Caco-2 (cell line): Measurements from ENCODE around the gene RAB36. TPM values are rescaled to one million over a fixed set of nuclear protein-coding genes. Genes with fewer than 3 reads are reported as not detected.

Experiments used
- BruUV-seq: library from RNA; stranded (reverse); fragments of 400-500 nt; replicated peaks from 2 replicates; lab custom pipeline; 2021; lab: Mats Ljungman, UMichigan
- CTCF ChIA-PET: fragments of 300-600 bp; sonication (Branson Sonifier 250); formaldehyde crosslinking; loops from one replicate; lab custom pipeline; 2022; ENCODE audit warnings: antibody characterized with exemption; lab: Charles Lee
- POLR2A ChIA-PET: fragments of 300-600 bp; sonication (Branson Sonifier 250); formaldehyde crosslinking; loops from one replicate; lab custom pipeline; 2022; ENCODE audit warnings: antibody characterized with exemption; lab: Charles Lee
- DNase-seq, 2 experiments: peaks; one replicate each; pipeline versions ENCODE4 v3.0.0 to v3.0.0-alpha.2; 2020 to 2022
- H3K27me3 ChIP-seq: replicated peaks from 2 replicates; pipeline ENCODE4 v1.6.0; 2011; ENCODE audit warnings: low read length; ENCODE audit not compliant: control insufficient read depth, insufficient read depth
- H3K36me3 ChIP-seq: 2 replicates; pipeline ENCODE4 v1.5.1; 2011; ENCODE audit warnings: low read length; ENCODE audit not compliant: control insufficient read depth, insufficient read depth
- H3K4me1 ChIP-seq: fragments of 250-450 bp; sonication (Bioruptor Pico); 2 replicates; pipeline ENCODE4 v1.5.1; 2020; ENCODE audit warnings: mild to moderate bottlenecking
- H3K4me3 ChIP-seq: 2 replicates; pipeline ENCODE4 v1.5.1; 2011; ENCODE audit warnings: low read depth, mild to moderate bottlenecking, control low read depth, low read length
- H3K9me3 ChIP-seq: fragments of 250-450 bp; sonication (Bioruptor Pico); 2 replicates; pipeline ENCODE4 v1.5.1; 2020; ENCODE audit warnings: mild to moderate bottlenecking, moderate library complexity
- H3K27ac Mint-ChIP-seq: one replicate; pipeline ENCODE4 v1.8.0; 2022; ENCODE audit warnings: mixed read lengths; ENCODE audit not compliant: unreplicated experiment
- H3K27me3 Mint-ChIP-seq: one replicate; pipeline ENCODE4 v1.8.0; 2022; ENCODE audit warnings: mixed read lengths; ENCODE audit not compliant: insufficient read depth, unreplicated experiment
- H3K36me3 Mint-ChIP-seq: one replicate; pipeline ENCODE4 v1.8.0; 2022; ENCODE audit warnings: mild to moderate bottlenecking, mixed read lengths; ENCODE audit not compliant: insufficient read depth, unreplicated experiment
- H3K4me1 Mint-ChIP-seq: one replicate; pipeline ENCODE4 v1.8.0; 2022; ENCODE audit warnings: low read depth, mixed read lengths; ENCODE audit not compliant: unreplicated experiment
- H3K4me3 Mint-ChIP-seq: one replicate; pipeline ENCODE4 v1.8.0; 2022; ENCODE audit warnings: mild to moderate bottlenecking, moderate library complexity, mixed read lengths; ENCODE audit not compliant: unreplicated experiment
- H3K9me3 Mint-ChIP-seq: one replicate; pipeline ENCODE4 v1.8.0; 2022; ENCODE audit warnings: mixed read lengths; ENCODE audit not compliant: unreplicated experiment
- intact Hi-C: fragments of 100-400 bp; cut with micrococcal nuclease; formaldehyde crosslinking; loops from one replicate; pipeline ENCODE4 v1.10.0; 2022; ENCODE audit not compliant: unreplicated experiment
- total RNA-seq: library from RNA; stranded (reverse); gene quantifications from 2 replicates; pipeline ENCODE4 v1.2.3, GENCODE V29; 2022
- TF ChIP-seq, protein P1 (sequence below), 2 experiments: fragments of 200-600 bp in 1 of 2; IDR thresholded peaks; 1 replicate in 1 of 2; 2 replicates in 1 of 2; pipeline versions ENCODE4 v1.5.1 to v1.8.0; 2011 to 2022; ENCODE audit warnings: antibody characterized with exemption in 1 of 2, control low read depth in 1 of 2, inconsistent platforms in 1 of 2, low read depth in 1 of 2, low read length in 1 of 2, mild to moderate bottlenecking in 1 of 2, moderate library complexity in 1 of 2; ENCODE audit not compliant: insufficient read depth in 1 of 2, severe bottlenecking in 1 of 2, unreplicated experiment in 1 of 2

Gene RAB36
- total RNA-seq, 1 experiment from 2014 or later, result 0.52 TPM

DNA sequence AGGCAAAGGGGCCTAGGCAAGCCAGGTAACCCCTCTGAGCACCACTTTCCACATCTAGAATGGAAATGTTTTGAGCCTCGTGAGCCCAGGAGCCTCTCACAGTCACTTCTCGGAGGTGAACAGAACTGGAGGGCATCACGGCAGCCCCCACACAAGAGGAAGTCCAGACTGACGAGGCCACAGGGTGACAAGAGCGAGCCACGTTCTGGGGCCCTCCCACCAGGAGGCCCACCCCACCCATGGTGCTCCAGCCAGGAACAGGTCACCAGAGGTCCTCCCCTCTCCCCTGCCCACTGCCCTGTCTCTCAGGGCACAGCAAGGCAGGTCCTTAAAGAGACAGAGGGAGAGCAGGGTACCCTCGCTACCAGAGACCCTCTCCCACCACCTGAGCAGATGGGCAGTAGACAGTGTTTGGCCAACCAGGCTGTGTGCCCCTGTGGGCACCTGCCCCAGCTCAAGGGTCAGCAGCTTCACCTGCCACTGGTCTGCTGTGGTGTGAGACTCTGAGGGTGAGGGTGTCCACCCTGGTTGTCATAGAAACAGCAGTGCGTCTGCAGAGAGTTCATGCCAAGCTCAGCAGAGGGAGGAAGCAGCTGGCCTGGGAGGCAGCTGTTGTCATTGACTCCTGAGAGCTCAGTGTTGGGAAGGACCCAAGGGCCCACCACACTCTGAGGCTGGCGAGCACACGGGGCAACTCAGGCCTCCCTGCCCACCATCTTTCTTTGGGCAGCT is 34.9 kb upstream of the RAB36 start:
- Mint-ChIP-seq H3K36me3 (no peaks in the 10 kb centered on the region), H3K27ac (no peak overlapping the region), H3K4me3 (no peak overlapping the region), H3K9me3 (no peaks in the 10 kb centered on the region), H3K4me1 (no peaks in the 10 kb centered on the region), H3K27me3 (no peaks in the 10 kb centered on the region)
- BruUV-seq, result no TSS peak
- Histone ChIP-seq H3K36me3 (no peaks in the 10 kb centered on the region), H3K4me1 (no peaks in the 10 kb centered on the region), H3K27me3 (no peaks in the 10 kb centered on the region), H3K9me3 (no peaks in the 10 kb centered on the region), H3K4me3 (no peak overlapping the region)
- intact Hi-C loops, result no loop called here
- ChIA-PET POLR2A (no interaction called here), CTCF (no interaction called here)
- TF ChIP-seq, protein P1, sequence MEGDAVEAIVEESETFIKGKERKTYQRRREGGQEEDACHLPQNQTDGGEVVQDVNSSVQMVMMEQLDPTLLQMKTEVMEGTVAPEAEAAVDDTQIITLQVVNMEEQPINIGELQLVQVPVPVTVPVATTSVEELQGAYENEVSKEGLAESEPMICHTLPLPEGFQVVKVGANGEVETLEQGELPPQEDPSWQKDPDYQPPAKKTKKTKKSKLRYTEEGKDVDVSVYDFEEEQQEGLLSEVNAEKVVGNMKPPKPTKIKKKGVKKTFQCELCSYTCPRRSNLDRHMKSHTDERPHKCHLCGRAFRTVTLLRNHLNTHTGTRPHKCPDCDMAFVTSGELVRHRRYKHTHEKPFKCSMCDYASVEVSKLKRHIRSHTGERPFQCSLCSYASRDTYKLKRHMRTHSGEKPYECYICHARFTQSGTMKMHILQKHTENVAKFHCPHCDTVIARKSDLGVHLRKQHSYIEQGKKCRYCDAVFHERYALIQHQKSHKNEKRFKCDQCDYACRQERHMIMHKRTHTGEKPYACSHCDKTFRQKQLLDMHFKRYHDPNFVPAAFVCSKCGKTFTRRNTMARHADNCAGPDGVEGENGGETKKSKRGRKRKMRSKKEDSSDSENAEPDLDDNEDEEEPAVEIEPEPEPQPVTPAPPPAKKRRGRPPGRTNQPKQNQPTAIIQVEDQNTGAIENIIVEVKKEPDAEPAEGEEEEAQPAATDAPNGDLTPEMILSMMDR (IDR thresholded peaks at IDR 0.05; ENCODE audit: insufficient read depth in 1 of 2, low read depth in 1 of 2, low read length in 1 of 2, severe bottlenecking in 1 of 2, unreplicated experiment in 1 of 2), result no peak
- no peak for DNase-seq

DNA sequence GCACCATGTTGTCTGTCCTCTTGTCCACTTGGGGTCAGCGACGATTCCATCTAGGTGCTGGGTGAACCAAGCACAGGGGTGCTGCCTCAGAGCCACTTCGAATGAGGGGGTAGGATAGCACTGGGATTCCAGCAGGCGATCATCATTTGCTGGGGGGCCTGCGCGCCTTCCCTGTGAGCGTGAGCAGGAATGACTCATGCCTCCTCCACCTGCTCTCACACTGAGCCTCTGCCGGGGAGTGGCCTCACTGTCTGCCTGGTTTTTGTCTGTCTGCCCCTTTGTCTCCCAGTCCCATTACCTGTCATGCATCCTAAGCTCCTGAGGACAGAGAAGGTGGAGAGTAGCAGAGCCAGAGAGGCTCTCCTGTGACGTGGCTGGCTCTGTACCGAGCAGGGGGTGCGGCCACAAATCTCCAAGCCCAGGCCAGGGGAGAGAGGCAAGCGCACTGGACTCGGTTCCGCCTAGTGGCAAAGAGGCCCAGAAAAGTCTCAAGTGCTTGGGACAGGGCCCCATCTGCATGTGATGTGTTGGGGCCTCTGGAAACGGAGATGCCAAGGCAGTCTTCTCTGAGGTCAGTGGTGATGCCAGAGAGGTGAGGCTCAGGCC is 34.3 kb upstream of the RAB36 start:
- no peaks in the 10 kb centered on the region for H3K9me3 ChIP-seq
- Mint-ChIP-seq H3K9me3 (no peaks in the 10 kb centered on the region), H3K4me1 (no peaks in the 10 kb centered on the region), H3K27ac (no peak overlapping the region), H3K27me3 (no peaks in the 10 kb centered on the region), H3K36me3 (no peaks in the 10 kb centered on the region), H3K4me3 (no peak overlapping the region)
- CTCF ChIA-PET, result no interaction called here
- no peaks in the 10 kb centered on the region for H3K4me1 ChIP-seq
- H3K27me3 ChIP-seq, result no peaks in the 10 kb centered on the region
- no peak for DNase-seq
- TF ChIP-seq, protein P1 (IDR thresholded peaks at IDR 0.05; ENCODE audit: insufficient read depth in 1 of 2, low read depth in 1 of 2, low read length in 1 of 2, severe bottlenecking in 1 of 2, unreplicated experiment in 1 of 2), result no peak
- intact Hi-C loops, result no loop called here
- no peaks in the 10 kb centered on the region for H3K36me3 ChIP-seq
- BruUV-seq, result no TSS peak
- POLR2A ChIA-PET, result no interaction called here
- no peak overlapping the region for H3K4me3 ChIP-seq

- Histone ChIP-seq H3K4me3 (no peak overlapping the region), H3K9me3 (no peaks in the 10 kb centered on the region), H3K4me1 (no peaks in the 10 kb centered on the region), H3K27me3 (no peaks in the 10 kb centered on the region), H3K36me3 (no peaks in the 10 kb centered on the region)
- ChIA-PET CTCF (interaction anchor here (1.4 kb wide), 1 partner anchor 153 kb away, joined by 5 read pairs; no protein-coding TSS in a partner anchor), POLR2A (no interaction called here)
- Mint-ChIP-seq H3K9me3 (no peaks in the 10 kb centered on the region), H3K27ac (no peak overlapping the region), H3K36me3 (no peaks in the 10 kb centered on the region), H3K4me3 (no peak overlapping the region), H3K27me3 (no peaks in the 10 kb centered on the region), H3K4me1 (no peaks in the 10 kb centered on the region)
- DNase-seq, result no peak
- no TSS peak for BruUV-seq
- TF ChIP-seq, protein P1 (IDR thresholded peaks at IDR 0.05; ENCODE audit: insufficient read depth in 1 of 2, low read depth in 1 of 2, low read length in 1 of 2, severe bottlenecking in 1 of 2, unreplicated experiment in 1 of 2), result no peak
- intact Hi-C loops, result no loop called here
Measured at GRCh38 chr22:23112472-23113012, 32.7 kb upstream of the RAB36 start.
